Activated naive CD4-positive, alpha-beta T cell (primary cell): ENCODE measurements around the gene BCDIN3D.
"Not testable (repeated sequence)": the region's sequence is repeated elsewhere in the genome, so short reads cannot be mapped to it uniquely, and the experiment has no call there.

Experiments used
- DNase-seq, 4 experiments: peaks; one replicate each; lab custom pipeline; 2025; lab: John Stamatoyannopoulos, UW

BCDIN3D gene

DNA sequence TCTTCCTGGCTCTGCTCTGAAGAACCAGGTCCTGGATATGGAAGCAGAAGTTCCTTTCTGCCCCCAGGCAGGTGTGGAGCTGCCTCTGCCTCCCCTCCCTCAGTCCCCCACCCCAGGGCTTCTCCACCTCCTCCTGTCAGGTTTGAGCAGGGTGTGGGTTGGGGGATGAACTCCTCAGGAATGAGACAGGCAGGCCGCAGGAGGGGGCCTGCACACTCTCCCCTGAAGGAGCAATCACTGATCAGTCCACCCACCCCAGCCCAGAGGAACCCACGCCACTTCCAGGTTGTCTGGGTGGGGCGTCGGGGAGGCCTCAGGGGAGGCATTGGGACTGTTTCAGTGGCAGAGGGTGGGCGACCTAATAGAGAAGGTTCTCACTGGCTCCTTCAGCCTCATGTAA lies 34.2 kb upstream of the BCDIN3D start:
- DNase-seq, result no peak

DNA sequence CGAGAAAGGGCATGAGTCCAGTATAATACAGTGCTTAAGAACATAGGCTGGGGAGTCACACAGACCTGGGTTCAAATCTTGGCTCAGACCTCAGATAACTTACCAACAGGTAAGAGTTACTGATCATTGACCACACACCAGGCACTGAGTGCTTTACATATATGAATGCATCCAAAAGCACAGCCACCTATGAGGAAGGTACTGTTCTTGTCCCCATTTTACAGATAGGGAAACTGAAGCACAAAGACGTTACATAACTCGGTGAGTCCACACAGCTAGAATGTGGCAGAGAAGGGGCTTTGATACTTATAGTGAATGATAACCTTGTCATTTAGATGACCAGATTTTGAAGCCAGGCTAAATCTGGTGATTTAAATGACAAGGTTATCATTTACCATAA lies 33.2 kb upstream of the BCDIN3D start:
- no peak for DNase-seq

DNA sequence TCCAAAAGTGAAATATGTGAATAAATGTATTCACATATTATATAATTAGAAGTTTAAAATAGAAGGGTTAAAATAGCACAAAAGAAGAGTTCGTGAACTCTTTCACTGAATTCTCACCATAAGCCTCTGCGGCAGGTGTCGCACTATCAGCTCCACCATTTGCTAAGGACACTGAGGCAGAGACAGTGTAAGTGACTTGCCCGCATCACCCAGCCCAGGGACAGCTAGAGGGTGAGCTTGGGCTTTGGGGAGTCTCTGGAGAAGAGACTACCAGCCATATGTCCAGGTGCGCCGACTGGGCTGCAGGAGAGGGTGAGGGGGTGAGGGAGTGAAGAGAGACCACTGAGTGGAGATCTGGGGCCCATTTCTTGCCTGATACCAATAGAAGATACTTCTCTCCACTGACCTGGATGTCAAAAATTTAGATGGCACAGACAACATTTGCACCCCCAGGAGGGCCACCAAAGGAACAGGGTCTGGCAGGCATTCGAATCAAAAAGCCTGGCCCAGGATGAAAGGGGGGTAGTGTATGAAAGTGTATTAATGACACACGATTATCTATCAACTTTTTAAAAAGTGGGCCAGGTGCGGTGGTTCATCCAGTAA lies 32.3 kb upstream of the BCDIN3D start:
- DNase-seq, result no peak

DNA sequence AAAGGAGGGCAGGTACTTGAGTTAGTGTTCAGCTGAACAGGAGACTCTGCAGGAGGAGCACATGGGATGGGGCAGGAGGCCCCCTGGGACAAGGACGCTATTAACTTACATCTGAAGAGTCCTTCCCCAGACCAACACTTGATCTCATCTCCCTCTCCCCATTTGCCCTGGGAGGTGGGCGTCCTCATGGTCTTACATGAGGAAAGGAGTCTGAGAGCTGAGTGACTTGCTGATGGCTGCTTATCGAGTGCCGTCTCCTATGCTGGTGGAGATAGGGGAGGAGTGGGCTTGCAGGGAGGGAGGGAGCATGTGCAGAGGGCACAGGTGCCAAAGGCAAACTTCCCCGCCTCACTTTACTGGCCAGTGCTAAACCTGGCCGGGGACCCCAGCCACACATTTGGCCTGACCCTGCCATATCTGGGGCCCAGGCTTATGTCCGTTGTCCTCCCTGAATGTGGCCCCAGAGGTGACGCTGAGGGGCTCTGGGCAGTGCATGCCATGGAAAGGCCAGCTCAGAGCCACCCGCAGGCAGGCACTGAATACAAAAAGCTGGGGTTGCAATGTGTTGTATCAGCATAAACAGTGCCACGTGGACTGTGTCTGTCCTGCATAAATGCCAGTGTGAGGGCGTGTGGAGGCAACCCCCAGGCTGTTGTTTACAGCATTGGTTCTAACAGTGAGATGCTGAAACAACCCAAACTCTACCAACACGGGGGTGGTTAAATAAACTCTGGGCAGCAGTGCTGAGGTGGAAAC lies 31.4 kb upstream of the BCDIN3D start:
- DNase-seq, result no peak

DNA sequence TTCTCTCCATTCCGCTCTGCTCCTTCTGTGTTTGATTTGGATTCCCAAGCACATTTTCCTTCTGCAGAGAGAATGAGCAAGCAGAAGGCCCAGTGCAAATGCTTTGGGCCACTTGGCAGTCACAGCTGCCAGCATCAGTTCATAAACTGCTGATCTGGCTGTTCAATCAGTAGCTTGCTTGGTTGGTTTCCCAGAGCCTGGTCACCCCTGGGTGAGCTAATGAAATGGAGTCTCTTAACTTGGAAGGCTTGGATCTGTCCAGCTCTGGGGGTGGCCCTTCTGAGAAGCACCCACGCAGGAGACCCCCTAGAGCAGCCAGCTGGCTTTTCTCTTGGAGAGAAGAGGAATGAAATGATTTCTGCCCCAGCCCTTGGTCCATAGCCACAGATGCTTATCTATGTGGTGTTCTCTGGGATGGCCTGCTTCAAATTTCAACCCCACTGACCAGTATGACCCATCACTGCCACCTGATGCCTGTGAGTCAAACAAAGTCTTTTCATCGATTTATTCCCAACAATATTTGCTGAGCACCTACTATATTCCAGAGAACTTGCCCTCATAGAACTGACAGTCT lies 30.5 kb upstream of the BCDIN3D start:
- DNase-seq, result no peak

DNA sequence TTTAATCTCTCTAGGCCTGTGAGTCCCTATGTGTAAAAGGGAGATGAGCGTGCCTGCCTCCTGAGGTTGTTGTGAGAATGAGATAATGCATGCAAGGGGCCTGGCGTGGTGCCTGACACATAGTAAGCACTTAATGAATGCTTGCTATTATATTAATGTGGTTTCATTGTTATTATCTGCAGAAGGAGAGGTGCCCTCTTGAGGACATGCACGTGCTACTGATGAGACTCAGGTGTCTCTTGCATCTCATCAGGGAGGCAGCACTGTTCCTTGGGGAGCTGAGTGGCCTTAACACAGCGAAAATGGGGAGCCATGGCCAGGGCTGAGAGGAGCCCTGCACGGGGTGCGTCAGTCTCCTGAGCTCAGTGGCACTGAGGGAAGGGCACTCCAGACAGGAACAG lies 29.9 kb upstream of the BCDIN3D start:
- no peak for DNase-seq

DNA sequence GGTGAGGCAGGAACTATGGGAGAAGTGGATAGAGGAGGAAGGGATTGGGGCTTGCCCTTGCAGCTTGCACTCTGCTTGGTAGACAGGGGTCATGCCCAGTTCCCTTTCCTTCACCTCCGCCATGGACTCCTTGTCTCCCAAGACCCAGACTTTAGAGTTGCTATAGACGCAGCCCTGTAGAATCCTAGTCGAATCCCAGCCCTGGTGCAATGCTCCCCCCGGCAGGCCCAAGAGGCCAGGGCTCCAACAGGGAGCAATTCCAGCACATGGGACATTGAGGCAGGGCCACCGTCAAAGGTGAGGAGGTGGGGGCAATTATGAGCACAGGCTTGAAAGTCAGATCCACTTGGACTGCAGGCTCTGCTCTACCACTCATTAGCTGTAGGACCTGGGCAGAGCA lies 29.5 kb upstream of the BCDIN3D start:
- DNase-seq, result no peak

DNA sequence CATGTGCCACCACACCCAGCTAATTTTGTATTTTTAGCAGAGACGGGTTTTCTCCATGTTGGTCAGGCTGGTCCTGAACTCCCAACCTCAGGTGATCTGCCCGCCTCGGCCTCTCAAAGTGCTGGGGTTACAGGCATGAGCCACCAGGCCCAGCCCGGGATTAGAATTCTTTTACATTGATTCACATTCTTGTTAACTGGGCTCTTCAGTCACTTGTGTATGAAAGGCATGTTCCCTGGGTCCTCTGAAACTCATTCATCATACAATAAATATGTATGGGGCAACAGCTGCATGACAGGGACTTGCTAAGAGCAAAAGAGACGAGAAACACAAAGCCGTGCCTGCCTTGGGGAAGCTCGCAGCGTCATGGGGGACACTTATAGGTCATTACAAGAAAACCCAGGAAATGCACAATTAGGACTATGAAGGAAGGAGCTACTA lies 28.9 kb upstream of the BCDIN3D start:
- DNase-seq, result not testable (repeated sequence)

DNA sequence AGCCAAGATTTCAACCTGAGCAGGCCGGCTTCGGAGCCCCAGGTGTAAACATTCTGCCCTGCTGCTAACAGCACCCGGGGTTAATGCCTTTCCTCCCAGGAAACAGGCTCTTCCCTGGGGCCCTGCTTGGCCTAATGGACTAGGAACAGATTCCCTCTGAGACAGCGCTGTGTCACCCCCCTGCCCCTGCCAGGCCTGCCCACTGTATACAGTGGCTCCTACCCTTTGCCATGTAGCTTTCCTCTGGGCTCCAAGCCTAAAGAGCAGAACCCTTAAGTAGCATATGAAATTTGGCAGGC lies 28.3 kb upstream of the BCDIN3D start:
- no peak for DNase-seq

DNA sequence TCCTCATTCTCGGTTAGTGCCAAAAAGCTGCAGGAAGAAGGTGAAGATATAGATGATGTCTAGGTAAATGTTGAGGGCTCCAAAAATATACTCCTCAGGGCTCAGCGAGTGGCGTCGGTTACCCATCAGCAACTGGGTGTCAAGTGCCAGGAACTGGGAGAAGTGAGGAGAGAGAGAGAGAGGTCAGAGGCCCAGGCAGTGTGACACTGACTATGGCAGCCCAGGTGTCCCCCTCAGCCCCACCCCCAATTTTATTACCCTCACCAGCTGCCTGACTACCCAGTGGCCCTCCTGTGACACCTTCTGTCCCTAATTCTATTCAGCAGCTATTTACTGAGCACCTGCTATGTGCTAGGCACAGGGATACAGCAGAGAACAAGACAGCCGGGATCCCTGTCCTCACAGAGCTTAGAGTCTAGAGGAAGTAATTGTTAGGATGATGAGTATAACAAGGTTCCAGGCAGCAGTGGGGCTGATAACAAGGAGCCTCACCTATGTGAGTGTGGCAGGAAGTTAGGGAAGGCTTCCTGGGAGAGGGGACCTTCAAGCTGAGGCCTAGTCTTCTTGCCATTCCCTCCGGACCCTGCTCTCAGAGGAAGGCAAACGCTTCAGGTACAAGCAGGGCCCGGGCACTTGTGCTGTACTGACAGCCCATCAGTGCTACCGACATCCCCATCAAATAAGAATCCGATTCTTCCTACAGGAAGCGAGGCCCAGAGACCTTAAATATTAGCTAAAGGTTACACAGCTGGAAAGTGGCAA lies 27.8 kb upstream of the BCDIN3D start:
- no peak for DNase-seq

DNA sequence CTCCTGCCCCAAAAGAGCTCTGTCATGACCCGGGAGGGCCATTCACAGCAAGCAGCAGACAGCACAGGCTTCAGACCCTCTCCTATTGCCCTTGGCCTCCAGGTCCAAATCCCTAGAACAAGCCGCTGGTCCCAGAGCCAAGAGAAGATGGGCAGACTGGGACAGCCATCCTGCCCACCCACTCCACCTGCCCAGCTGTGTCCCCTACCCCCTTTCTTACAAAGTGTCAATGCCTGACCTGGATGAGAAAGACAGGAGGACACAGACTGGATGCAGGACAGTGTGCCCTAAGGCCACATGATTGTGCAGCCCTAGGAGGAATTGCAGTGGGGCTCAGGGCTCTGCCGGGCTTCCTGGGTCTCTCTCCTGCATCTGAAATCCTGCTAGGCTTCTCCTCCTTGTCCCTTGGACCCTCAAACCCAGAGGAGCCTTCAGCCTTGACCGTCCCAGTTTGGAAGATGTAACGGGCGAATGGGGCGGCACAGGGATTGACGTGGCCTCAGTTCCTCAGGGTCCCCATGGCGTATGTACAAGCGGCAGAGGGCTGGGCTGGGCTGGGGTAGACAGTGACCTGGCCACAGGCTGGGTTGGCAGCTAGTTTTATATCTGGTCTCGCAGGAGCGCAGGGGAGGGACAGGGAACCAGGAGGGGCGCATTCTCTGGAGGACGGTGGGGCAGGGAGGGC lies 27.1 kb upstream of the BCDIN3D start:
- no peak for DNase-seq

DNA sequence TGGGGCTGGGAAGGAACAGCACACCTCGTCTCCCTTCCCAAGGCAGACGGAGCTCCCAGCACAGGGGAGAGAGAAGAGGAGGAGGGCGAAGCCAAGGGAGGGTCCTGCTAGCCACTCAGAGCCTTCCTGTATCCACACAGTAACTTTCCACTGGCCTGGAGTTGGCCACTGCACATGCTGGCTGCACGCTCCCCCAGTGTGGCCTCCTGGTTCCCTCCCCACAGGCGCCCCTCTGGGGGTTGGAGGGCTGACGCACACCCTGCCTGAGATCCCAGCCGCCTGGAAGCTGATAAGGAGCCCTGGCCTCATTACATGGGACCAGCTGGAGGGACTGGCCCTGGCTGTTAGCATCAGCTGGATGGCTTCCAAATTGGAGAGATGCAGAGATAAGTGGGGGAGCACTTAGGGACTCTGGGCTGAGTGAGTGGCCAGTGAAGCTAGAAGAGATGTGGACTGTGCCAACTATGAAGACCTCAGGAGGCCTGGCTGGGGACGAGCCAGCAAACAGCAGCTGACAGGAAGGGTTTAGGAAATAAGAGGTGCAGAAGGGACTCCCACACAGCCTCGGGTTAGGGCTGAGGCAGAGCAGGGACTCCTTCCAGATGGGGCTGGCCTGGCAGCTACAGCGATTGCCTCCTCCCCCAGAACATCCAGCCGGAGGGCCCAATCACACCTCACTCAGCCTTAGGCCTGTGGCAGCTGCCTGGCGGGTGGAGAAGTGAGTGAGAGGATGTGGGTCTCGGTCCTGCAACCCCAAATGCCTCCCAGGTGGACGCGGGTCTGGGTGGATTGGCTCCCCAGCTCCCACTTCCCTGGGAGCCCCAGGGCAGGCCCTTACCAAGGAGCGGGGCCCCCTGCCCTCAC lies 26.3 kb upstream of the BCDIN3D start:
- DNase-seq, result no peak

DNA sequence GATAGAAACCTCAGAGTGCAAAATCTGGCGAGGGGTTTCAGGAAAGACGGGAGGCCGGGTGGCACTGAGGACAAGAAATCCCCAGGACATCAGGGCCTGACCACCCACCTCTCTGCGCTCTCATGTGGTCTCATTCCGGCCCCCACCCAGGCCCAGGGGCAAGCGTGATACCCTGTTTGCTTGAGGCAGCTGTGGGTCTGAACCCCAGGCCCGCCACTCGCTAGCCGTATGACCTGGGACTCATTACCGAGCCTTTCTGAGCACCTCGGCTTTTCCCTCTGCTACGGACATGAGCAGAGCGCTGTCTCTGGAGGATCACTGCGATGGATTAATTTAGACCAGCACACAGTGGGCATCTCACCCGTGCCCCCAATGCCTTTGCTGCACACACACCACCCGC lies 25.5 kb upstream of the BCDIN3D start:
- no peak for DNase-seq

DNA sequence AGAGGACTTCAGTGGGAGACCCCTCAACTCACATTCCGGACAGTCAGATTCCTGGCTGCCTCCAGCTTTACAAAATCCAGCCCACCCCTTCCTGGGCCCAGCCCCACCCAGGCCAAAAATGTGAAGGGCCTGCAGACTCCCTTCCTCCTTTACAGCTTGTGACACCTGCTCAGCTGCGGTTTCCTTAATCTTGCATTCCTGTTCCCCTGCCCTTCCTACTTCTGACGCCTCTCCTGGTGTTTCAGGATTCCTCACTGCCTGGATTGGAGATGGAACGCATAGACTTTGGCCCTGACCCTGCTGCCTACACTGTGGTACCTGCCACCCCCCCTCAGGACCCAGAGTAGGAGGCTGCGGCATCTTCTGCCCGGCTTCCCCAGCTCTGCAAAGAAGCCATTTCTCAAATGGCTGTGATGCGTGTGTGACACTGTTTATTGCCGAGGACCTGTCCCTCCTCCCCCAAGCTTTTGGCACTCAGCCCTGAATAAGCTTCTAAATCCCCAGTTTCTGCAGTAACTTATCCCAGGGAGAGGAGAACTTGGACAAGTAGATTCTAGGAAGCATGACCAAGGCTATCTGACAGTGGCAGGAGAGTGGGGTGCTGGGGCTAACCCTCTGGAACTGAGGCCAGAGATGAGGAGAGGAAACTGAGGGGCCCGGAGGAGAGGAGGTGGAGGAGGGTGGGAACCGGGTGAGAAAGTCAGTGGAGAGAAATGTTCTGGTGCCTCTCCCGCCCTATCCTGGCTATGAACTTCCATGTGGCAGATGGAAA lies 24.9 kb upstream of the BCDIN3D start:
- no peak for DNase-seq

DNA sequence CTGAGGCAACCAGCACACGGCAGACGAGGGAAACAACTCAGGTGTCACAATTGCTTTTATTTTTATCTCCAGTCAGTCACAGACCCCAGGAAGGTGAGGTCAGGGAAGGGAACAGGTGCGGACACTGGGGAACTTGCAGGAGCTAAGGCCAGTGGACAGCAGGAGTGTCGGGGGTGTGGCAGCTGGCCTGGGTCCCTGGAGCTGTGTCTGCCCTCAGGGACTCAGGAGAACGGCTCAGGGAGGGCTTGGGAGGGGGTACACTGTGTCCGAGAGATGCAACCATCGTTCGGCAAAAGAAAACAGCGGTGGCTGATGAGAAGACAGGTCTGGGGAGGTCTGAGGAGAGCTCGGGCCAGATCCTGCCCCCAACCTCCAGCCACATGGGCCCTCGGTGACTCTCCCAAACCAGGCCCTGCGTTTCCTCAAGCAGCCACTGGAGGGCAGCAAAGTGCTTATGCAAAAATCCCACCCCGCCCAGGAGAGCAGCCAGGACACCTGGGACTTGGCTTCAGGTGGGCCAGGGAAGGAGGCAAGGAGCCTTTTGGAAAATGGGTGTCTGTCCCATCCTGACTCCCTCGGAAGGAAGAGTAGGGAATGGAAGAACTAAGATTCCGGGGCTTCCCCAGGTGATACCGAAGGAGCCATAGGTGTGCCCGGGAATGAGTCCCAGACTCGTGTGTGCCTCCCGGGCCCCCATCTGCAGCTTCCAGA lies 24.1 kb upstream of the BCDIN3D start:
- DNase-seq, result peak; percentile 57 to 61 (median 60)

DNA sequence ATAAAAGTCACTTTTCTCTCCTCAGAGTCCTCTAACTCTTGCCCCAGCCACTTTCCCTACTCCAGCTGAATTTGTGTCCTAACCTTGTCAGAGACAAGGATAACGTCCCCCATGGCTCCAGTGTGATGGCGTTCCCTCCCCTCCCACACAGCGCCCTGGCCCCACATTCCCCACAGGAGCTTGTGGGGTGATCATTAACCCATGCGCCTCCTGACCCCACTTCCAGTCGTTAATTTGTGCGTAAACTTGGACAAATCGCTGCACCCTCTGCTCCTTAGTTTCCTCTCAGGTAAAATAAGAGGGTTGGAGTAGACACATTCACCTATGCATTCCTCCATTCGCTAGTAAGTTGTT lies 22.9 kb upstream of the BCDIN3D start:
- no peak for DNase-seq

DNA sequence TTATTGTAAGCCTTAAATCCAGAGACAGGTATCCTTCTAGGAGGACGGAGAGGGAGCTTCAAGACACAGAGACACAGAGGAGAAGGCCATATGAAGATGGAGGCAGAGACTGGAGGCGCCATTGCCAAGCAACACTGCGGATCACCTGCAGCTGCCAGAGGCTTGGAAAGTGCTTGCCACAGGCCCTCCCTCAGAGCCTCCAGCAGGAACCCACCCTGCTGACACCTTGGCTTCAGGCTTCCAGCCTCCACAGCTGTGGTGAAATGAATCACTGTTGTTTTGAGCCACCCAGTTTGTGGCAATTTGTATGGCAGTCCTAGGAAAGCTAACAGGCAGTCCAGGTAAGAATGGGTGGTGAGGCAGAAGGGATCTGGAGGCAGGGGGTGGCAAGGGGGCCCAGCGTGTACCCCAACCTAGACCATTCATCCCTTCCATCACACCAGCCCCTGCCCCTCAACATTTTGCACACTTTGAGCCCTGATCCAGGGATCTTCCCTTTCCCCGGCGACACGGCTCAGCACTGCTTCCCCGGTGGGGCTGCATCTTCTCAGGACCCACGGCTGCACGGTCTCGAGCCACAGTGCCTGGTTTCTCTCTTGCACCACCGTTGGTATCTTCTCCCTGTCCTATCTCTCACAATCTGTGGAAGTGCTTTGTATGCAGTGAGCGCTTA lies 22.3 kb upstream of the BCDIN3D start:
- no peak for DNase-seq

DNA sequence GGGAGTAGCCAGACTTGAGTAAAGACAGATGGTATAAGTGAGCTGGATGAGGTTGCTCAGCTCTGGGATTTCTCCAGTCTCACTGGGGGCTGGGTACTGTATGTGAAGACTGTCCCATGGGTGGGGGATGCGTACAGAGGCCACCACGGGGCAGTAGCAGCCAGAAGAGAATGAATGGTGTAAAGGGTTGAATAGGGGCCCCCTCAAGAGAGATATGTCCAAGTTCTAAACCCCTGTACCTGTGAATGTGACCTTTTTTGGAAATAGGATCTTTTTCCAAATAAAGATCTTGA lies 21.8 kb upstream of the BCDIN3D start:
- no peak for DNase-seq

DNA sequence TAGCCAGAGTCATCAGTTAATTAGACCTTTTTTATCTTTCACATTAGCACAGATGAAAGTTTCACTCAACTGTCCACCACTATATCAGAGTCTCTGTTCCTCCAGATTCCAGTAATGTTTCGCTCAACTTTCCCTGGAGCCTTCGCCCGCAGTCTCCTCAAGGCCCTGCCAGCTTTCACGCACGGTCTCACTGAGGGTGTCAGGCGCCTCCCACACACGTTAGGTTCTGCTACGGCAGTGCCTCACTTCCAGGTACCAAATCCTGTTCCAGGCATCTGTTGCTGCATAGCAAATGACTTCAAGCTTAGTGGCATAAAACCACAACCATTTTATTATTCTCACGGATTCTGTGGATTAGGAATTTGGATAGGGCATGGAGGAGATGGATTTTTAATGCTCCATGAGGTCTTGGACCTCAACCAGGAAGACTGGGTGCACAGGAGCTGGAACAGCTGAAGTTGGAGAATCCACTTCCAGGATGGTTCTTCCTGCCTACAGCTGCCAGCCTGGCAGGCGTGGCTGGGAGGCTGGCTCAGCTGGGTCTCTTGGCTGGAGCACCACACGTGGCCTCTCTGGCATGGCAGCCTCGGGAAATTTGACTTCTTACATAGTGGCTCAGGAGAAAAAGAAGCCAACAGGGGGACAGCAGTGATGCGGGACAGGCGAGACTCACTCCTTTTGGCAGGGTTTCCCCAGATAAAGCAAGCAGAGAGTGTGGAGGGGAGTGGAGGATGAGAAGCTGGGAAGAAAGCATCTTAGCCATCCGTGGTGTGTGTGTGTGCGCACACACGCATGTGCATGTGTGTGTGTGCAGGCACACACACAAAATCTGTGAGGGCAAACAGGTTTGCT lies 21.3 kb upstream of the BCDIN3D start:
- DNase-seq, result no peak
